Measurements from ENCODE around the gene VPS4A.

VPS4A gene

GRCh38 chr16:69320740-69321073 is 9.6 kb downstream of the VPS4A start:
- Histone ChIP-seq H3K4me3 (replicated peaks; ENCODE audit: insufficient read depth, low read length) (no peak overlapping the region), H3K27ac (replicated peaks) (no peak overlapping the region), H3K27me3 (ENCODE audit: insufficient read depth, poor library complexity, severe bottlenecking) (no peaks in the 10 kb centered on the region)
- DNase-seq (ENCODE audit: low read depth in 1 of 2, low spot score in 1 of 2): no peak
- TF ChIP-seq REST (IDR thresholded peaks at IDR 0.05; ENCODE audit: insufficient replicate concordance, low read depth) (no peak), POLR2AphosphoS5 (IDR thresholded peaks at IDR 0.05; ENCODE audit: low read depth) (peak; percentile 12; the same call in 1 of the 2 replicates), CTCF (IDR thresholded peaks at IDR 0.05; ENCODE audit: insufficient read depth, low read length) (no peak), SPI1 (IDR thresholded peaks at IDR 0.05; ENCODE audit: borderline replicate concordance, low read depth) (no peak), GABPA (IDR thresholded peaks at IDR 0.05; ENCODE audit: low read depth) (no peak)

GRCh38 chr16:69321080-69321479 is 9.9 kb downstream of the VPS4A start:
- TF ChIP-seq GABPA (IDR thresholded peaks at IDR 0.05; ENCODE audit: low read depth): no peak
- TF ChIP-seq REST (IDR thresholded peaks at IDR 0.05; ENCODE audit: insufficient replicate concordance, low read depth): no peak
- no peak for TF ChIP-seq POLR2AphosphoS5 (IDR thresholded peaks at IDR 0.05; ENCODE audit: low read depth)
- no peak for TF ChIP-seq SPI1 (IDR thresholded peaks at IDR 0.05; ENCODE audit: borderline replicate concordance, low read depth)
- TF ChIP-seq CTCF (IDR thresholded peaks at IDR 0.05; ENCODE audit: insufficient read depth, low read length): no peak
- no peak for DNase-seq (ENCODE audit: low read depth in 1 of 2, low spot score in 1 of 2)
- Histone ChIP-seq H3K27me3 (ENCODE audit: insufficient read depth, poor library complexity, severe bottlenecking) (no peaks in the 10 kb centered on the region), H3K27ac (replicated peaks) (no peak overlapping the region), H3K4me3 (replicated peaks; ENCODE audit: insufficient read depth, low read length) (no peak overlapping the region)

GRCh38 chr16:69322343-69322742 is 11.2 kb downstream of the VPS4A start:
- TF ChIP-seq CTCF (IDR thresholded peaks at IDR 0.05; ENCODE audit: insufficient read depth, low read length) (no peak), GABPA (IDR thresholded peaks at IDR 0.05; ENCODE audit: low read depth) (no peak), POLR2AphosphoS5 (IDR thresholded peaks at IDR 0.05; ENCODE audit: low read depth) (no peak), REST (IDR thresholded peaks at IDR 0.05; ENCODE audit: insufficient replicate concordance, low read depth) (no peak), SPI1 (IDR thresholded peaks at IDR 0.05; ENCODE audit: borderline replicate concordance, low read depth) (no peak)
- no peak for DNase-seq (ENCODE audit: low read depth in 1 of 2, low spot score in 1 of 2)
- no peak overlapping the region for H3K27ac ChIP-seq (replicated peaks)
- no peak overlapping the region for H3K4me3 ChIP-seq (replicated peaks; ENCODE audit: insufficient read depth, low read length)
- no peaks in the 10 kb centered on the region for H3K27me3 ChIP-seq (ENCODE audit: insufficient read depth, poor library complexity, severe bottlenecking)

Data from HL-60 (cell line).